Breast epithelium (tissue), 4 donors: ENCODE measurements around the gene TMEM151B. TPM values are rescaled to one million over a fixed set of nuclear protein-coding genes. Genes with fewer than 3 reads are reported as not detected.

Experiments
- DNase-seq, 2 donors: peaks; one replicate each; pipeline ENCODE4 v3.0.0-alpha.2; 2019; ENCODE audit warnings: low spot score in 2 of 2
- H3K27ac ChIP-seq, 2 donors: fragments of 200-600 bp; sonication (generic) in 1 of 2; one replicate each; pipeline ENCODE4 v1.5.1; 2016 to 2019; ENCODE audit warnings: mild to moderate bottlenecking in 1 of 2
- H3K27me3 ChIP-seq, 2 donors: fragments of 200-600 bp; sonication (generic) in 1 of 2; one replicate each; pipeline versions ENCODE4 v1.5.1 to v1.6.0; 2017 to 2019; ENCODE audit warnings: control low read depth in 1 of 2, mild to moderate bottlenecking in 1 of 2
- H3K36me3 ChIP-seq: fragments of 200-600 bp; one replicate; pipeline ENCODE4 v1.5.1; 2019
- H3K4me1 ChIP-seq, 2 donors: fragments of 200-600 bp; sonication (generic); one replicate each; pipeline ENCODE4 v1.5.1; 2016 to 2019; ENCODE audit warnings: control low read depth in 1 of 2
- H3K4me3 ChIP-seq, 3 donors: fragments of 200-600 bp; sonication (generic); 1 replicate in 2 of 3; 2 replicates in 1 of 3; pipeline ENCODE4 v1.5.1; 2016 to 2019; ENCODE audit warnings: mild to moderate bottlenecking in 3 of 3, moderate library complexity in 2 of 3
- H3K9me3 ChIP-seq, 2 donors: fragments of 200-600 bp; sonication (generic) in 1 of 2; one replicate each; pipeline ENCODE4 v1.5.1; 2016 to 2019; ENCODE audit warnings: control low read depth in 1 of 2
- CTCF ChIP-seq, 3 donors: fragments of 450-650 bp; IDR thresholded peaks; one replicate each; pipeline ENCODE4 v1.5.1; 2016 to 2017; ENCODE audit warnings: antibody characterized with exemption in 3 of 3, mild to moderate bottlenecking in 3 of 3, moderate library complexity in 3 of 3
- POLR2A ChIP-seq: fragments of 450-650 bp; IDR thresholded peaks from one replicate; pipeline ENCODE4 v1.6.1; 2016; ENCODE audit warnings: antibody characterized with exemption, mild to moderate bottlenecking, moderate library complexity
- POLR2AphosphoS5 ChIP-seq, 3 donors: sonication (generic); formaldehyde crosslinking; IDR thresholded peaks; one replicate each; pipeline ENCODE4 v1.6.1; 2017; ENCODE audit warnings: antibody characterized with exemption in 3 of 3
- intact Hi-C: fragments of 100-400 bp; cut with DNase I; formaldehyde crosslinking; loops from one replicate; pipeline ENCODE4 v1.15.1; 2023; ENCODE audit warnings: low total_unique reads
- total RNA-seq, 3 donors: library from RNA; depleted of rRNA; stranded (reverse); fragments of >200 nt; gene quantifications; one replicate each; pipeline ENCODE4 v1.1.0, GENCODE V29; 2016

Gene TMEM151B
- total RNA-seq, 3 donors from 2014 or later, result 0.15 TPM; not detected in 2

DNA sequence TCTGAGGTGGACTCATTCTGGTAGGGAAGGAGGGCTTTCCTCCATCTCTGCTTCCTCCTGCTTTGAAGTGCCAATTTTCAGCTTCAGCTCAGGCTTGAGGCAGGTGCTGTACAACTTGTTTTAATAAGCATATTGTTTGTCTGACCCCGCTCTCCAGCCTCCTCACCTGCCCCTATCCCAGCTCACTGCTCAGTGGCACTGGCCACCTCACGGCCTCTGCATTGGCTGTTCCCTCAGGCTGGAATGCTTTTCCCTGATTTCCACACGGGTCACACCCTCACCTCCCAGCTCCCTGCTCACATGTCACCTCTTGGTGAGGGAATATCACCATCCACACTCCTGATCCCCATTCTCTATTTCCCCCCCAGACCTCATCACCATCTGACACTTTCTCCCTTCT is 28.6 kb downstream of the TMEM151B start:
- H3K27ac ChIP-seq, result no peak overlapping the region
- H3K9me3 ChIP-seq, result no peaks in the 10 kb centered on the region
- peaks cover 0 to 5% of the 10 kb centered on the region in 2 donors for H3K4me1 ChIP-seq
- H3K36me3 ChIP-seq, result no peaks in the 10 kb centered on the region
- TF ChIP-seq POLR2AphosphoS5 (IDR thresholded peaks at IDR 0.05), result no peak
- TF ChIP-seq POLR2A, result no peak
- no peak for TF ChIP-seq CTCF (IDR thresholded peaks at IDR 0.05)
- DNase-seq, result no peak
- H3K27me3 ChIP-seq, result peaks cover 0 to 25% of the 10 kb centered on the region in 2 donors
- intact Hi-C loops, result no loop called here
- no peak overlapping the region for H3K4me3 ChIP-seq

DNA sequence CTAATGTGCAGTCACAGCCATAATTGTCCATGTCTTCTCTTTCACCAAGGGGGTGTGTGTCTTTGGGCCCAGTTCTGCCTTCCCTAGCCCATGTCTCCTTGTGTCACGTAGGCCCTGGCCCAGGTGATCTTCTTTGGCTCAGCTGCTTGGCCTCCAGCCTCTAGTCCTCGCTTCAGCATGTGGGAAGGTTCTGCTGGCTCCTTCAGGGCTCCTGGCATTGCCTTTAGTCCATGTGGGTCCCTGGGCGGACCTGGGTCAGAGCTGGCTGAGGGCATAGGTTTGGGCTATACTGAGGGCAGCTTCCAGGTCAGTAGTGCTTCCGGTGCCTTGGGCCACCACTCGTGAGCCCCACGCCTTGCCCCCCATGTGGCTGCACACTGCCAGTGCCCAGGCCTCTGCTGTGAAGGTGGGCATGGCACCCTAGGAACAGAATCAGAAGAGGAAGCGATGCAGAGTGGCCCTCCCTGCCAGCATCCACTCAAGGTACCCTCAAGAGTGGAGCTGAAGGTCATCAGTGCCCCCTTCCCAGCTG is 30.1 kb downstream of the TMEM151B start:
- Histone ChIP-seq H3K4me3 (no peak overlapping the region), H3K36me3 (no peaks in the 10 kb centered on the region), H3K27me3 (peaks cover 0 to 18% of the 10 kb centered on the region in 2 donors), H3K4me1 (peaks cover 0 to 5% of the 10 kb centered on the region in 2 donors), H3K27ac (no peak overlapping the region), H3K9me3 (no peaks in the 10 kb centered on the region)
- intact Hi-C loops, result no loop called here
- TF ChIP-seq POLR2A, result no peak
- no peak for TF ChIP-seq CTCF (IDR thresholded peaks at IDR 0.05)
- TF ChIP-seq POLR2AphosphoS5 (IDR thresholded peaks at IDR 0.05), result no peak
- DNase-seq, result no peak

- H3K27ac ChIP-seq, result no peak overlapping the region
- H3K4me3 ChIP-seq, result no peak overlapping the region
- H3K27me3 ChIP-seq, result peaks cover 0 to 11% of the 10 kb centered on the region in 2 donors
- TF ChIP-seq POLR2AphosphoS5 (IDR thresholded peaks at IDR 0.05), result no peak
- TF ChIP-seq CTCF (IDR thresholded peaks at IDR 0.05), result no peak
- TF ChIP-seq POLR2A, result no peak
- DNase-seq, result no peak
- H3K36me3 ChIP-seq, result no peaks in the 10 kb centered on the region
- intact Hi-C loops, result no loop called here
- H3K9me3 ChIP-seq, result no peaks in the 10 kb centered on the region
- H3K4me1 ChIP-seq, result peaks cover 0 to 5% of the 10 kb centered on the region in 2 donors
Observed at GRCh38 chr6:44301106-44301505, 30.9 kb downstream of the TMEM151B start.

DNA sequence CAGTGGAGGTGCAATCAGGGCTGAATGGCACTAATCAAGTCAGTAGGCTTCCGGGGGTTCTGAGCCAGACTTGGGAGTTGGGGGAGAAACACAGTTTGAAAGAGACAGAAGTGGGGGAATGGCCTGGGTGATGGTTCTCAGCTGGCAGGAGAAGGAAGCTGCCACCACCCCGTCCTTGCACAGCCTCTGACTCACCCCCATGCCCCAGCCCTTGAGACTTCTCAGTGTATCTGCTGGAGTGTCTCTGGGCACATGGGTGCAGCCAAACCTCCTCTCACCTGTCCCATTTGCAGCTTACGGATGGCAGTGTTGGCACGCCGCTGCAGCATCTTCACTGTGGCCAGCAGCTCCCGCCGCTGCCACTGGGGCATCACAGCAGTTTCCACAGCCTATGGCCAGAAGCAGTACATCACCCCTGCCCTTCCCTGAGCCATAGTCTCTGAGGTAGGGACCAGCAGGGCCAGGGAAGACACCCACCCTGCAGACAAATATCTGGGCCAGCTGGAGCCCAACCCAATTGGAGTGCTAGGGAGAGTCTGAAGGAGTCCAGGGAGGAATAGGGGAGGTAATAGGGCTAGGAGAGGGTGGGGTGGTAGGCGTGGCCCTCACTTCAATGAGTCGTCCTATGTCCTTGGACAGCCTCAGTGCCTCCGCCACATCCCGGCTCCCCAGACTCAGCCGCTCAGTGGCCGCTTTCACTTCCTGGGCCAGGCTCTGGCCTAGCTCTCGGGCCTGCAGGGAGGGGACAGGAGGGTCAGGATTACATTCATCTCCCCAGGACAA is 31.7 kb downstream of the TMEM151B start:
- TF ChIP-seq POLR2A, result no peak
- no peak for TF ChIP-seq CTCF (IDR thresholded peaks at IDR 0.05)
- TF ChIP-seq POLR2AphosphoS5 (IDR thresholded peaks at IDR 0.05), result no peak
- Histone ChIP-seq H3K9me3 (no peaks in the 10 kb centered on the region), H3K36me3 (no peaks in the 10 kb centered on the region), H3K27ac (no peak overlapping the region), H3K27me3 (peaks cover 0 to 4% of the 10 kb centered on the region in 2 donors), H3K4me1 (peaks cover 0 to 5% of the 10 kb centered on the region in 2 donors), H3K4me3 (no peak overlapping the region)
- intact Hi-C loops, result no loop called here
- no peak for DNase-seq

GRCh38 chr6:44302856-44303255 is 32.6 kb downstream of the TMEM151B start:
- Histone ChIP-seq H3K4me1 (no peaks in the 10 kb centered on the region), H3K9me3 (no peaks in the 10 kb centered on the region), H3K27ac (no peak overlapping the region), H3K4me3 (no peak overlapping the region), H3K27me3 (no peaks in the 10 kb centered on the region), H3K36me3 (no peaks in the 10 kb centered on the region)
- no peak for TF ChIP-seq POLR2AphosphoS5 (IDR thresholded peaks at IDR 0.05)
- no peak for TF ChIP-seq POLR2A
- TF ChIP-seq CTCF (IDR thresholded peaks at IDR 0.05), result no peak
- intact Hi-C loops, result no loop called here
- no peak for DNase-seq
